Hepatocyte (in vitro differentiated cells): ENCODE results near the gene TTC28.

Source experiments
- CTCF ChIP-seq: fragments of 200-600 bp; sonication (generic); IDR thresholded peaks from 2 replicates; pipeline ENCODE4 v1.5.1; 2016; ENCODE audit warnings: antibody characterized with exemption, mild to moderate bottlenecking; ENCODE audit not compliant: poor library complexity
- EZH2 ChIP-seq: fragments of 200-600 bp; sonication (generic); IDR thresholded peaks from 2 replicates; pipeline ENCODE4 v1.6.1; 2016; ENCODE audit warnings: antibody characterized with exemption, mild to moderate bottlenecking, borderline replicate concordance

- TF ChIP-seq CTCF: no peak
- no peak for TF ChIP-seq EZH2
These were observed 179.6 kb downstream of the TTC28 start for GRCh38 chr22:28500006-28500405.
